GM19328 (cell line): Measurements from ENCODE around the gene GARNL3.

ENCODE experiments used
- ATAC-seq: cut with Tn5 transposase; IDR thresholded peaks from one replicate; pipeline ENCODE4 v1.9.1; 2021; ENCODE audit warnings: mild to moderate bottlenecking, moderate library complexity; ENCODE audit not compliant: unreplicated experiment

Gene GARNL3, protein sequence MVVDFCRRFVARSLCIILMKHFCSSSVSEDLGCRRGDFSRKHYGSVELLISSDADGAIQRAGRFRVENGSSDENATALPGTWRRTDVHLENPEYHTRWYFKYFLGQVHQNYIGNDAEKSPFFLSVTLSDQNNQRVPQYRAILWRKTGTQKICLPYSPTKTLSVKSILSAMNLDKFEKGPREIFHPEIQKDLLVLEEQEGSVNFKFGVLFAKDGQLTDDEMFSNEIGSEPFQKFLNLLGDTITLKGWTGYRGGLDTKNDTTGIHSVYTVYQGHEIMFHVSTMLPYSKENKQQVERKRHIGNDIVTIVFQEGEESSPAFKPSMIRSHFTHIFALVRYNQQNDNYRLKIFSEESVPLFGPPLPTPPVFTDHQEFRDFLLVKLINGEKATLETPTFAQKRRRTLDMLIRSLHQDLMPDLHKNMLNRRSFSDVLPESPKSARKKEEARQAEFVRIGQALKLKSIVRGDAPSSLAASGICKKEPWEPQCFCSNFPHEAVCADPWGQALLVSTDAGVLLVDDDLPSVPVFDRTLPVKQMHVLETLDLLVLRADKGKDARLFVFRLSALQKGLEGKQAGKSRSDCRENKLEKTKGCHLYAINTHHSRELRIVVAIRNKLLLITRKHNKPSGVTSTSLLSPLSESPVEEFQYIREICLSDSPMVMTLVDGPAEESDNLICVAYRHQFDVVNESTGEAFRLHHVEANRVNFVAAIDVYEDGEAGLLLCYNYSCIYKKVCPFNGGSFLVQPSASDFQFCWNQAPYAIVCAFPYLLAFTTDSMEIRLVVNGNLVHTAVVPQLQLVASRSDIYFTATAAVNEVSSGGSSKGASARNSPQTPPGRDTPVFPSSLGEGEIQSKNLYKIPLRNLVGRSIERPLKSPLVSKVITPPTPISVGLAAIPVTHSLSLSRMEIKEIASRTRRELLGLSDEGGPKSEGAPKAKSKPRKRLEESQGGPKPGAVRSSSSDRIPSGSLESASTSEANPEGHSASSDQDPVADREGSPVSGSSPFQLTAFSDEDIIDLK

DNA sequence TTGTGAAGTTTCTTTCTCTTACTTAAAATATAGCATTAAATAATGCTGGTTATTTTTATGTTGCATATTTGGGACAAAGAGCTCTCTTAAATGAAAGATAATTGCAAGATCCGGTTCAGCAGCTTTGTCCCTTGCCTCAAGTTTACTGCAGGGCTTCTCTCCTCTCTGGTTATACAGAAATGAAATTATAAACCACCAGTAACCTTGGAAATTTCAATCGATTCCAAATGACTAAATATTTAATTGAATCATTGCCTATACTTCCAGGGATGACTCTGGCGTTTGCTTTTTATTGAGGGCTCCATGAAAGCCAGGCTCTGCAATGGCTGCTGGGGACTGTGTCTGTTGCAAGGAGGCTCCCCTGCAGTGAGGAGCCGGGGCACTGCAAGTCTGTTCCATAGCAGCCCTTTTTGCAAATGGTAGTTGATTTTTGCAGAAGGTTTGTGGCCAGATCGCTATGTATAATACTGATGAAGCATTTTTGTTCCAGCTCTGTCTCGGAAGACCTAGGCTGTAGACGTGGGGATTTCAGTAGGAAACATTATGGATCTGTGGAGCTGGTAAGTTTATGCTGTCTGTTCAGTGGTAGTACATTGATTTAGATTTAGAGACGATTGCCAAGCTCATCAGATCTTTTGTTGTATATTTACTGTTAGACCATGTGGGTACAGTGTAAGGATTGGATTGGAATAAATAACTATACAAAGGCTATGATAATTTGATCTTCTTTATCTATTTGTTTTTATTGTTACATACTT lies at the start of gene GARNL3:
GARNL3 (plus strand) TSS at position 313 of the 758 bp plus-strand sequence; CDS start at position 417, 104 bp downstream.
- ATAC-seq = no peak

DNA sequence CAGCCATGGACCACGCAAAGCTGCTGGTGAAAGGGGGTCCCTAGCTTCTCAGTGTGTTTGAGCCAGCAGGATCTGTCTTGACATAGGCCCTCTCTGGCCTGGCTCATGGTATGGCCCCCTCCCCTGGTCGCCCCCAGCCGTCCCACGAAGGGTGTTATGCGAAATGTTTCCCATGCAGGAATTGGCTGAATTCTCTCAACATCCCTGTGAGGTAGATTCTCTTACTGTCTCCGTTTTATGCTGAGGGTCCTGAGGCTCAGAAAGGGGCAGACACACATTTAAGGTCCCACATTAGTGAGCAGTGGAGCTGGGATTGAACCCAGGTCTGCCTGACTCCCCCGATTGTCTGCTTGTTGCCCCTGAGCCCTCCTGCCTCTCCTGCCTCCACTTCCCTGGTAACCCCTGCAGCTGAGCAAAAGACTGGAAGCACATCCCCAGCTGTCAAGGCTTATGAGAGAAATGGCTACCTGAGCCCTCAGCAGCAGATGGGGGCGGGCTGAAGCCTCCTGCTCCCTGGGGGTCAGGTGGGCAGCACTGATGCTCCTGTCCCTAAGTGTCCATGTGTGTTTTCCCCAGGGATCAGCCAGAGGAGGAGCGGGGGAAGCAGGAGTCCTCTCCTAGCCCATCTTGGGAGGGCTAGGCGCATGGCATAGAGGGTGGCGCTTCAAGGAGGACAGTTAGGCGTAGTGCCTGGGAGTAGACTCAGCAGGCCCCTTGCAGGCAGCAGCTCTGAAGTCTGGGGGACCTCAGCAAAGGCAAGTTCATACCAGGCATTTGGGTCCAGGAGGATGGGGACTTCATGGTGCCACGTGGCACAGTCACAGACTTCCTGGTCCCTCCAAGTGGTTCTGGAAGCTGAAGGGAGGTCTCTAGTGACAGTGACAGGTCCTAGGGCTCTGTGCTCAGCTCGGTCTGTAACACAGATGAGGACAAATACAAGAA lies 49.0 kb upstream of the GARNL3 start:
- ATAC-seq = no peak

DNA sequence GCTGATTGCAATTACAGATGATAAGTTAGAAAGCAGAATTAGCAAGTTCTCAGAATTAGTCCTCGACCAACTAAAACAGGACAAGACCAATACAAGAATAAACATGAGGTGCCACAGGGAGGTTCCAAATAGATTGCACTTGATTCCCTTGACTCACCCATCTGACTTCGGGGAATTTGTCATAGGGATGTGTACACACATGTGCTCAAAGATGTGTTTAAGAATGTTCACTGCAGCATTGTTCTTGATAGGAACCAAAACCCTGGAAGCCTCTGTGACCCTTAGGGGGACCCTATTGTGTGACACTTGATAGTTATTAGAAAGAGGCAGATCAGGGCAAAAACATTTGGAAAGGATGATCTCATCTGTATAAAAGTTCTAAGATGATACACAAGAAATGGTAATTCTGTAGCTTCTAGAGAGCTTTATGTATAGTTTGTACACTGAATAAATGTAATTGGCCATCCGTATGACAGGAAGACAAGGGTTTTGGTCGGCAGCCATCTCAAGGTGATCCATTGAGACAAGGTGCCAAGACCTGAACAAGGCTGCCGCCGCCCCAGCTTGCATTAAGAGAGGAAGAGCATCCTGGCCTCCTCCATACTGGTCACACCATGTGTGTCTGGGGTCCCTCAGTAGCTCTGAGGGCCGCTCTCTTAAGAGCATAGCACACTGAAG lies 48.2 kb upstream of the GARNL3 start:
- ATAC-seq = no peak

DNA sequence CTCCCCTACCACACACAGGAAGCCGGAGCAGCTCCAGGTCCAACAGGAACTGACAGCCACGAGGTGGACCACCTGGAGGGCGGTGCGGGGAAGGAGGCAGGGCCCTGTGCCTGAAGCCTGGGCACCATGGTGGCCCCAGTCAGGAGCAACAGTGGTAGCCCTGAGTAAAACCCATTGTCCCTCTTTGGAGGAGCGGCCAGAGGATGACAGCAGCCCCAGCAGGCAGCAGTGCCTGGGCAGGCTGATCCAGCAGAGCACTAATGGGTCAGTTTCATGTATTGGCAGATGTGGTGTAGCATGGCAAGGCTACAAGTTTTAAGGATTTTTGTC lies 47.7 kb upstream of the GARNL3 start:
- ATAC-seq = no peak

DNA sequence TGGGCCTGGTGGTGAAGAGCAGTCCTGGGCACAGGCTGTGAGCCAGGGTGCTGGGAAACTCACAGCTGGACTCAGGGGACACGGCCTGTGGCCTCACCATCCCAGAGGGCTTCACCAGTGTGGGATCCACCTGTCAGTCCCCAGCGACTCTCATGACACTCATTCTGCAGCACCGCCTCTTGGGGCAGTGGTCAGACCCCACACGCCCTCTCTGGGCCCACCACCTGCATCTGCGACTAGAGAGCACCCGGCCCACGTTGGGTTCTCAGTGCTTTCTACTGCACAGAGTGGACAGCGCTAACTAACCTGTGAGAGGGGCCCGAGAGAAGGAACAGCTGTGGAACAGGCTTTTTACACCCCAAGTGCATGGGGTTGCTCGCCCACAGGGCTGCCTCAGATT lies 45.8 kb upstream of the GARNL3 start:
- ATAC-seq = no peak

DNA sequence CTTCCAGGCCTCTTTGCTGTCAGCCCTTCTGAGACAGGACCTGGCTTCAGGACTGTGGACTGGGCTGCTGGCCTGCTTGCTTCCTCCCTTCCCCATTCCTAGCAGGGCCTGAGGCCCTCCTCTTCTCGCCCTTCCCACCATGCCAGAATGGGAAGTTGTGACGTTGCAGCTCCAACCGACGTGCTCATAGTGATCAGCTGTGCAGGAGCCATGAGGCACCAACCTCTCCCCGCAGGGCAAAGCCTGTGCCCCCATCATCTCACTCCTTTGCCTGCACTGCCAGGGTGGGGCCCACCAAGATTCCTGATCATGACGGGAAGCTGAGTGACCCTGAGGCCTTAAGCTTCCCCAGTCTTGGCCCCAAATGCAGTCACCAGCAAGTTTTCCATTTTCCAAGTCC lies 45.1 kb upstream of the GARNL3 start:
- ATAC-seq = no peak

DNA sequence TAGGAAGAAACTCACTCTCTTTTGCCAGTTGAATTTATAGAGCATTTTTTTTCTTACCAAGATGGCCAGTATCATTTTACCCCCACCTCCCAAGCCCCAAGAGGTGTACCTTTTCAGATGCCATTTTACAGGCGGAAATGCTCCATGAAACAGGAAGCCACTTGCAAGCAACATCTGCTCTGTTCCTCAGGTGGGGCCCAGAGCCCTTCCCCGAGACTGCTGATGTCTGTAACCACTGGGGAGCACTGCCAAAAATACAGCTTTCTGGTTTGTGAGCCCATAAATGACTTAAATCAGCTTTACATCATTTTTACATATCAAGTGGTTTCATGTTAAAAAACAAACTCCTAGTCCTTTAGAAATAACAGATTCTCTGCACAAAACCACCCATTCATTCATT lies 42.9 kb upstream of the GARNL3 start:
- ATAC-seq = no peak

DNA sequence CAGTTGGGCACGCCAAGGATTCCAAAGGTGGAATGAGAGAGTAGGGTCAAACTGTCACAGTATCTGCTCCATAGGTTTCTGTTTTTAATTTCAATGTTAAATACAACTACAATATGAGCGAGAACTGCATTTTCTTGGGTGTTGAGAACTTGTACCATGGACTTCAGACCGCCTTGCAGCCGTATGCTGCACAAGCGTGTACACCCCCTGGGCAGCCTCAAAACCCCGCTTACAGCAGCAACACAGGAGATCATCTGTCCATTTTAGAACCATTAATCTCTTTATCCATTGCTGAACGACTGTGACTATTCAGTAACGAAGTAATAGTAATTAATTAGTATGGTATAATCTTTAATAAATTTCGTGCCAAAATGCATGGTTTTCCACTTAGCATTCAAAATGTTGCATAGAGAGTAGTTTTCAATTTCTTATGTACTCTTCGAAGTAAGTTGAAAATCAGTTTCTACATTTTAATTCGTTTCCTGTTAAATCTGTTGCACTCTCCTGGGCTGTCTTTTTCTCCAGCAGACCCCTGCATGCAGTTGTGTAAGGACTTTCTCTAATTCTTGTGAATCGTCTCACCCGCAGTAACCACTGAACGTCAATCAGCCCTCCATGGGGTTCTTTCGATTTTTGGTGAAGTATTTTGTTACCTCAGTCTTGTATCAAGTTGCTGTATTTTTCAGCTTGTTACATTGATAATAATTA lies 42.0 kb upstream of the GARNL3 start:
- ATAC-seq = no peak

DNA sequence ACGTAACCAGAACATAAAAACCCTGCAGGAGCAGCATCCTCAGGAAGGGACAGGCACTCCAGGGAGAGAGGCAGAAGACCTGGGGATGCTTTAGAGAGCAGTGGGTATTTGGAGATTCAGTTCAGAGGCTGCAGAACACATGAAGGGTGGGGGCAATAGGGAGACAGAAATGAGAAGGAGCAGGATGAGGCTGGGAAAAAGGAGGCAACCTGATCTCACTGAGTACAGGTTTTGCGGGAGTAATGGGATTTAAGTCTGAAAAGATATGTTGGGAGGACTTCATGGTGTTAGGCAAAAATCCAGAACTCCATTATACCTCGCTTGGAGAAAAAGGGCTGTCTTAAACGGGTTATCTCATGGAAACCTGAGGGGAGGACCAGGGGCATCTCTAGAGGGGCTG lies 41.3 kb upstream of the GARNL3 start:
- no peak for ATAC-seq

DNA sequence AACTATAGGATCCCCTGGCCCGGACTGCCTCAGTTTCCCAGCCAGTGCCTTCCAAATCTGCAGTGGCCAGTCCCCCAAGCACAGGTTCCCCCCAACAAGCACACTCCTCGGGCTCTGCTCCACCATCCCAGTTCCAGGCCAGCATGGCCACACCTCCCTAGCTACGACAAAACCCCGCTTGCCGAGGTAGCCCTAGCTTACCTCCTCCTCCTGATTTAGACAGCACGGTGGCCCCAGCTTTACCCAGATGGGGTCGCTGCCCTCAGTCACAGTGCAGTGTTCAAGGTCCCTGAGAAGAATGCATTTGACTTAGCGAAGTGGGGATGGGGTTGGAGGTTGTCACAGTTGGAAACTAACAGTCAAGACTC lies 40.8 kb upstream of the GARNL3 start:
- no peak for ATAC-seq

DNA sequence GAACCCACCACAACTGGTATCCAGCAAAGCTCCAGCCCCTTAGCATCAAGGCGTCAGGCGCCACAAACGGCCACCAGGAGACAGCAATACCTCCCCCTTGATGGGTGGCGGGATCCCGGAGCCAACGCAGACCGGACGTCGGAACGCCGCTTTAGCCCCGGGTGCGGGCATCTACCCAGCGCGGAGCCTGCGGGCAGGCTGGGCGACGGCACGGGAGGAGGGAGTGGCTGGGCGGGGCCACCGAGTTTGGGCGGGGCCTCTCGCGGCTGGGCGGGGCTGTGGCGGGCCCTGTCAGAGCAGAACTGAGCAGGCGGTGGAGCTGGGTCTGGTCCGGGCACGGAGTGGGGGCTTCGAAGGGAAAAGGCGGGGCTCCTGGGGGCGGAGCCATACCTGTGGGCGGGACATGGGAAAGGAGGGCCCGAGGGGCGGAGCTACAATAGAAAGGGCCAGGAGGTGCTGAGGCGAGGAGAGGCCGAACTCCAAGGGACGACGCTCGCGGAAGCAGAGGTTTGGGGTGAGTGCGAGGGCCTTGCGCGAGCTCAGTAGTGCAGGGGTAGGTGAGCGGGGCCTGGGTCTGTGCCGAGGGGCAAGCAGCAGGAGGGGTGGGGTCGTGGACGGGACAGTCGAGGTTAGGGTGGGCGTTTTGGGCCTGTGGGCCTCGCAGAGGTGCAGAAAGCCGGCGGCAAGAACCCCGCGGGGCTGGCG lies 40.2 kb upstream of the GARNL3 start:
- ATAC-seq = peak; percentile 53

DNA sequence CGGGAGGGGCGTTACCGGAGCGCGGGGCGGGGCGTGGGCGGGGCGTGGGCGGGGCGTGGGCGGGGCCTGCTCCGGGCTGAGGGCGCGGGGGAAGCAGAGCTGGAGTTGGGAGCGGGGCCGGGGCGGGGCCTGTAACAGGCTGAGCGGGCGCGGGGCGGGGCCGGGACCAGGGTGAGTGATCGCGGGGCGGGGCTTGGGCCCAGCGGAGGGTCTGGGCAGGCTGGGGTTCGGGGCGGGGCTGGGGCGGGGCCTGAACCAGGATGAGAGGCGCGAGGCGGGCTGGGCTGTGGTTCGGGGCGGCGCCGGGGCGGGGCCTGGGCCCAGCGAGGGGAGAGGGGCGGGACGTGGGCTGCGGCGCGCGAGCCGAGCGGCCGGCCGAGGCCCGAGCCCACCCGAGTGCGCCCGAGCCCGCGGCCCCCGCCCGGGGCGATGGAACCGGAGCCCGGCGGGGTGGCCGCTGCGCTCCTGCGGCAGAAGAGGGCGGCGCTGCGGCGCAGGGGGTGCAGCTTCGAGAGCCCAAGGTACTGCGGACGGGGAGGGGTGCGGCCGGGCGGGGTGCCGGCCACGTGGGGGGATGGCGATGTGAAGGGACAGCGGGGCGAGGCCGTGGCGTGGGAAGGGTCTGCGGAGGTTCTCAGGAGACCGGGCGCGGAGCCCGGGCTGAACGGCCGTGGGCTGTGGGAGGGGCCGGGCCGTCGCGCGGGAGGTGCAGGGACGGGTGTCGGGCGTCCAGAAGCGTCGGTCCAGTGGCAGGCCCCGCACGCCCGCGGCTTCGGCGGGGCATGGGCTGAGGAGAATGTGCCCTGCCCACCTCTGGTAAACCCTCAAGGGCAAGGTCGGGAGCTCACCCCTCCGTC lies 39.5 kb upstream of the GARNL3 start:
- peak; percentile 46 for ATAC-seq

DNA sequence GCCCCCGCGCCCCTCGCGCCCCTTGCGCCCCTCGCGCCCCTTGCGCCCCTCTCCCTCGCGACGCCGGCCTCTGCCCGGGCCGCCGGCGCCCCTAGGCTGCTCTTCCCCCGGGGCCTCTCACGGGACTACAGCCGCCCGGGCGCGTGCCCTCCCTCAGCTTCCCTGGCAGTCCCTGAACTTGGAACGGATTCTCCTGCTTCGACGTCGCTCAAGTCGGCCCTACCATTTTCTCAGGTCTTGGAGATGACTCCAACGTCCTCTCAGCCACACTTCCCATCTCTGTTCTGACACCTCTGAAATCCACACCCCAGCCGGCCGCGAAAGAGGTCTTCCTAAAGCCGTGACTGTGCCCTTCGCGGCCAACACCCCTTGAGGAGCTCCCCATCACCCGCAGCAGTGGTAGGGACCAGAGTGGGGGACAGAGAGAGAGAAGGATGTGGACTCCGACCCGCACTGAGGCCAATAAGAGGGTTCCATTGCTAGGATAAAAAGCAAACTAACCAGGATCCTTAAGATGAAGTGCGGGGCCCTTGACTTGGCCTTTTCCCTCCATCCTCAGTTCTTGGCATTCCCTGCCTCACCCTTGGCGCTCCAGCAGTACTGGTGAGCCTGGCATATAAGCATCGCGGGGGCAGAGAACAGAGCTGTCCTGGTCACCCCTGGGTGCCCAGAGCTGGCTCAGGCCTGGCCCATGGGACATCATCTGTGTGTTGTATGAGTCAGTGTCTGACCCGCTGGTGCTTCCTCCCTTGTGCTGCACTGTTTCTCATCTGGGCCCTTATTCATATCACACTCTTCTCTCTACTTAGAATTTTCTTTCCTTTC lies 38.6 kb upstream of the GARNL3 start:
- no peak for ATAC-seq

DNA sequence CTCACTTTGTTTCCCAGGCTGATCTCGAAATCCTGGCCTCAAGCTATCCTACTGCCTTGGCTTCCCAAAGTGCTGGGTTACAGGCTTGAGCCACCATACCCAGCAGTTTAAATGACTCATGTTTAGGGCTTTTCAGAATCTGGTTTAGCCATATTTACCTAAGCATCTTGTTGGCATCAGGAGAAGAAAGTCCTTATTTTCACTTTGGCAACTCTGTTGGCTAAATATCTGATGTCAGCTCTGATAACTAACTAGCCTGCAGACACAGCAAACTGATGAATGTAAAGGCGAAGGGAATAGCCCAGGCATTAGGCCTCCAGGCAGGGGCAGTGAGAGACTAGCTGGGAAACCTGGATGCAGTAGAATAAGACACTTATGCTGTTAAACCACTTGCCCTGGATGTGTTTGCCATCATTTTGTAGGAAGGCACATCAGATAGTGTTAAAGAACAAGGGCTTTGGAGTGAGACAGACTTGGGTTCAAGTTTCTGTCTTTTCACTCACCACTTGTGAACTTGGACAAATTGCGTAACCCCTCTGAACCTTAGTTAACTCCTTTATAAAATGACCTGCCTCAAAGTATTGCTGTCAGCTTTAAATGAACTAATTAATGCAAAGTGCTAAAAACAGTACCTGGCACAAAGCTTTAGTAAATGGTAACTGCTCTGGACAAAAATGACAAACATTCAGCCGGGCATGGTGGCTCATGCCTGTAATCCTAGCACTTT lies 34.7 kb upstream of the GARNL3 start:
- ATAC-seq = no peak

DNA sequence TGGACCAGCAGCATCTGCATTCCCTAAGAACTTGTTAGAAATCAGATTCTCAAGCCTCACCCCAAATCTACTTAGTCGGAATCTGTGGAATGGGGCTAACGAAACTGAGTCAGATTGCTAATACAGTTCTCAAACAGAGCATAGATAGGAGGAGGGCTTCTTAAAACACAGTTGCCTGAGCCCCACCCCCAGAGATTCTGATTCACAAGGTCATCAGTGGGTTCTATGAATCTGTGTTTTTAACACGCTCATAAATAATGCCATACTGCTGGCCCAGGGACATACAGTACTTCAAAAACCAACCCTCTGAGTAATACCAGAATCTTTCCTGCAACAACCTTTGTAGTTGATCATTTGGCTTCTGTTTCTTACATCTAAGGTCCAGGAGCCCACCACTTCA lies 32.9 kb upstream of the GARNL3 start:
- no peak for ATAC-seq
